ENCODE measurements around the gene TNS1.

TNS1 gene

GRCh38 chr2:217858519-217859491 lies 144.0 kb downstream of the TNS1 start:
- TF ChIP-seq, protein P1, sequence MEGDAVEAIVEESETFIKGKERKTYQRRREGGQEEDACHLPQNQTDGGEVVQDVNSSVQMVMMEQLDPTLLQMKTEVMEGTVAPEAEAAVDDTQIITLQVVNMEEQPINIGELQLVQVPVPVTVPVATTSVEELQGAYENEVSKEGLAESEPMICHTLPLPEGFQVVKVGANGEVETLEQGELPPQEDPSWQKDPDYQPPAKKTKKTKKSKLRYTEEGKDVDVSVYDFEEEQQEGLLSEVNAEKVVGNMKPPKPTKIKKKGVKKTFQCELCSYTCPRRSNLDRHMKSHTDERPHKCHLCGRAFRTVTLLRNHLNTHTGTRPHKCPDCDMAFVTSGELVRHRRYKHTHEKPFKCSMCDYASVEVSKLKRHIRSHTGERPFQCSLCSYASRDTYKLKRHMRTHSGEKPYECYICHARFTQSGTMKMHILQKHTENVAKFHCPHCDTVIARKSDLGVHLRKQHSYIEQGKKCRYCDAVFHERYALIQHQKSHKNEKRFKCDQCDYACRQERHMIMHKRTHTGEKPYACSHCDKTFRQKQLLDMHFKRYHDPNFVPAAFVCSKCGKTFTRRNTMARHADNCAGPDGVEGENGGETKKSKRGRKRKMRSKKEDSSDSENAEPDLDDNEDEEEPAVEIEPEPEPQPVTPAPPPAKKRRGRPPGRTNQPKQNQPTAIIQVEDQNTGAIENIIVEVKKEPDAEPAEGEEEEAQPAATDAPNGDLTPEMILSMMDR (conservative IDR thresholded peaks at IDR 0.05; ENCODE audit: low read length) = no peak
- TF ChIP-seq EZH2phosphoT487 (IDR thresholded peaks at IDR 0.05; ENCODE audit: borderline replicate concordance) = no peak
- no peaks in the 10 kb centered on the region for H4K20me1 ChIP-seq (ENCODE audit: insufficient read depth, low read length, poor library complexity, severe bottlenecking)
- no peak overlapping the region for H3K4me2 ChIP-seq (ENCODE audit: low read depth, low read length, poor library complexity, severe bottlenecking)

GRCh38 chr2:217857624-217858506 lies 144.9 kb downstream of the TNS1 start:
- H3K4me3 ChIP-seq (ENCODE audit: low read length, poor library complexity, severe bottlenecking) = no peak overlapping the region
- H3K9me3 ChIP-seq (ENCODE audit: insufficient read depth, low read depth, low read length) = no peaks in the 10 kb centered on the region
- H3K79me2 ChIP-seq (ENCODE audit: insufficient read depth, low read length) = no peaks in the 10 kb centered on the region
- H3F3A ChIP-seq (ENCODE audit: low read depth) = no peaks in the 10 kb centered on the region
- no peaks in the 10 kb centered on the region for H3K27me3 ChIP-seq (ENCODE audit: insufficient read depth, low read length, poor library complexity, severe bottlenecking)
- no peaks in the 10 kb centered on the region for H3K4me1 ChIP-seq (ENCODE audit: insufficient read depth, low read length, poor library complexity, severe bottlenecking)
- no peak overlapping the region for H3K4me2 ChIP-seq (ENCODE audit: low read depth, low read length, poor library complexity, severe bottlenecking)
- TF ChIP-seq, protein P1 (conservative IDR thresholded peaks at IDR 0.05; ENCODE audit: low read length) = no peak
- no peak for TF ChIP-seq EZH2phosphoT487 (IDR thresholded peaks at IDR 0.05; ENCODE audit: borderline replicate concordance)
- H2AFZ ChIP-seq (ENCODE audit: low read length) = no peak overlapping the region
- H3K36me3 ChIP-seq (ENCODE audit: insufficient read depth, low read length) = no peaks in the 10 kb centered on the region
- no peaks in the 10 kb centered on the region for H3K9me2 ChIP-seq (replicated peaks; ENCODE audit: low read depth, low read length)
- no peaks in the 10 kb centered on the region for H4K20me1 ChIP-seq (ENCODE audit: insufficient read depth, low read length, poor library complexity, severe bottlenecking)
- H3K9ac ChIP-seq (ENCODE audit: low read depth, low read length, poor library complexity, severe bottlenecking) = no peak overlapping the region

More at GRCh38 chr2:217858519-217859491, 144.0 kb downstream of the TNS1 start:
- no peak overlapping the region for H2AFZ ChIP-seq (ENCODE audit: low read length)
- no peaks in the 10 kb centered on the region for H3K9me2 ChIP-seq (replicated peaks; ENCODE audit: low read depth, low read length)
- no peaks in the 10 kb centered on the region for H3K4me1 ChIP-seq (ENCODE audit: insufficient read depth, low read length, poor library complexity, severe bottlenecking)
- H3K36me3 ChIP-seq (ENCODE audit: insufficient read depth, low read length) = no peaks in the 10 kb centered on the region
- no peak overlapping the region for H3K9ac ChIP-seq (ENCODE audit: low read depth, low read length, poor library complexity, severe bottlenecking)
- H3K79me2 ChIP-seq (ENCODE audit: insufficient read depth, low read length) = no peaks in the 10 kb centered on the region
- H3F3A ChIP-seq (ENCODE audit: low read depth) = no peaks in the 10 kb centered on the region
- no peaks in the 10 kb centered on the region for H3K9me3 ChIP-seq (ENCODE audit: insufficient read depth, low read depth, low read length)
- H3K4me3 ChIP-seq (ENCODE audit: low read length, poor library complexity, severe bottlenecking) = no peak overlapping the region
- H3K27me3 ChIP-seq (ENCODE audit: insufficient read depth, low read length, poor library complexity, severe bottlenecking) = no peaks in the 10 kb centered on the region

GRCh38 chr2:217856871-217857270 lies 145.9 kb downstream of the TNS1 start:
- no peak for TF ChIP-seq EZH2phosphoT487 (IDR thresholded peaks at IDR 0.05; ENCODE audit: borderline replicate concordance)
- TF ChIP-seq, protein P1 (conservative IDR thresholded peaks at IDR 0.05; ENCODE audit: low read length) = no peak
- no peaks in the 10 kb centered on the region for H3K27me3 ChIP-seq (ENCODE audit: insufficient read depth, low read length, poor library complexity, severe bottlenecking)

More at GRCh38 chr2:217856871-217857270, 145.9 kb downstream of the TNS1 start:
- H4K20me1 ChIP-seq (ENCODE audit: insufficient read depth, low read length, poor library complexity, severe bottlenecking) = no peaks in the 10 kb centered on the region
- H3K4me1 ChIP-seq (ENCODE audit: insufficient read depth, low read length, poor library complexity, severe bottlenecking) = no peaks in the 10 kb centered on the region
- H3K79me2 ChIP-seq (ENCODE audit: insufficient read depth, low read length) = no peaks in the 10 kb centered on the region
- H2AFZ ChIP-seq (ENCODE audit: low read length) = no peak overlapping the region
- no peak overlapping the region for H3K4me3 ChIP-seq (ENCODE audit: low read length, poor library complexity, severe bottlenecking)
- no peaks in the 10 kb centered on the region for H3K36me3 ChIP-seq (ENCODE audit: insufficient read depth, low read length)
- H3K9me2 ChIP-seq (replicated peaks; ENCODE audit: low read depth, low read length) = no peaks in the 10 kb centered on the region
- no peak overlapping the region for H3K9ac ChIP-seq (ENCODE audit: low read depth, low read length, poor library complexity, severe bottlenecking)
- H3K4me2 ChIP-seq (ENCODE audit: low read depth, low read length, poor library complexity, severe bottlenecking) = no peak overlapping the region
- H3F3A ChIP-seq (ENCODE audit: low read depth) = no peaks in the 10 kb centered on the region
- no peaks in the 10 kb centered on the region for H3K9me3 ChIP-seq (ENCODE audit: insufficient read depth, low read depth, low read length)

Data from Loucy (cell line).